ENCODE results near the gene CD3E.

The CD3E gene

GRCh38 chr11:118328745-118329144 is 24.2 kb downstream of the CD3E start:
- no peak for DNase-seq

- DNase-seq = no peak
Observed at GRCh38 chr11:118334745-118335144, 30.2 kb downstream of the CD3E start.

GRCh38 chr11:118338637-118339061 is 34.1 kb downstream of the CD3E start:
- DNase-seq = no peak

- DNase-seq = no peak
Observed at GRCh38 chr11:118339281-118339961, 34.9 kb downstream of the CD3E start.

GRCh38 chr11:118340449-118340848 is 35.9 kb downstream of the CD3E start:
- no peak for DNase-seq

- no peak for DNase-seq
Observed at GRCh38 chr11:118341261-118341660, 36.7 kb downstream of the CD3E start.

- DNase-seq = no peak
Observed at GRCh38 chr11:118341815-118342489, 37.4 kb downstream of the CD3E start.

GRCh38 chr11:118342503-118343161 is 38.1 kb downstream of the CD3E start, which contains the start of gene CD3D:
Gene CD3D, minus strand, starts transcription at chr11:118342705. Its CDS starts 98 bp downstream, at chr11:118342607.
- no peak for DNase-seq

GRCh38 chr11:118343248-118343647 is 38.7 kb downstream of the CD3E start:
- no peak for DNase-seq

GRCh38 chr11:118343981-118344515 is 39.5 kb downstream of the CD3E start, which contains the start of gene CD3G:
Gene CD3G, plus strand, starts transcription at chr11:118344344. Its CDS starts 80 bp downstream, at chr11:118344424.
- no peak for DNase-seq

- no peak for DNase-seq
Observed at GRCh38 chr11:118349475-118349874, 44.9 kb downstream of the CD3E start.

- DNase-seq = peak; percentile 30 to 47
Observed at GRCh38 chr11:118353084-118353710, 48.7 kb downstream of the CD3E start.

- DNase-seq = no peak
Observed at GRCh38 chr11:118358071-118358470, 53.5 kb downstream of the CD3E start.

GRCh38 chr11:118359295-118359958 is 54.9 kb downstream of the CD3E start, which contains the start of gene UBE4A:
Gene UBE4A, plus strand, starts transcription at chr11:118359600. Its CDS starts 5,481 bp downstream, at chr11:118365081.
- peak; percentile 87 to 89 for DNase-seq

- no peak for DNase-seq
Observed at GRCh38 chr11:118364956-118365615, 60.6 kb downstream of the CD3E start.

Data from Kasumi-1 (cell line).